Measurements from ENCODE around the gene CMTM4. TPM values are rescaled to one million over a fixed set of nuclear protein-coding genes. Genes with fewer than 3 reads are reported as not detected.
"Not testable (repeated sequence)": the region's sequence is repeated elsewhere in the genome, so short reads cannot be mapped to it uniquely, and the experiment has no call there.

The CMTM4 gene
- total RNA-seq, 1 donor from 2014 or later, result 35.1 TPM

DNA sequence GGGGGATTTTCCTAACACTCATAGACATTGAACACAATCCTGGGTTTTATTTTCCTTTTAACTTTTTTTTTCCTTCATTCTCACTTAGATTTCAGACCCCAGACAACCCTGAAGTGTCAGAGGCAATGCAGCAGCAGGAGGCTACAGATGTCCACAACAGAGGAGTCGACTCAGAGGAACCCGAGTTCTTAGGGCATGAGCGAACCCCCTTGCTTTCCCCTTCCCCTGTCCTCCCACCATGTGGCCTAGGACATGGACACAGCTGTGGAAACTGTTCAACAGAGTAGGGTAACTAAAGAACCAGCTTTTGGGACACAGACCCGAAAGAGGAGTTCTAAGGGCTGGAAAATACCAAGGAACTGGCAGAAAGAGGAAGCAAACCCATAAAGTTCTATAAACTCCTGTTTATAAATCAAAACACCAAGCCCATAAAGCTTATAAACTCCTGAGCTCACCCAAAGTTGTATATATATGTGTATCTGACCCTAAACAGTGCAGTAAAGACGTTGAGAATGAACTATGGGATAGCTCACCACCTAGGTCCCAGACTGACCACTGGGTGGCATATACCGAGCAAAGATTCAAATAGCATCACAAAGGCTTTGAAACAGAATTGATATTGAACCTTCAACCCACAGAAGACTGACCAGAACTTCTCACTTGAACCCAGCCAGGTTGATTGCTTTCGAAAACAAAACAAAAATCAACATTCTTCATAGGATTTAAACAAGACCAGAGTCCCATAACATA lies 33.9 kb downstream of the CMTM4 start:
- TF ChIP-seq, protein P1, sequence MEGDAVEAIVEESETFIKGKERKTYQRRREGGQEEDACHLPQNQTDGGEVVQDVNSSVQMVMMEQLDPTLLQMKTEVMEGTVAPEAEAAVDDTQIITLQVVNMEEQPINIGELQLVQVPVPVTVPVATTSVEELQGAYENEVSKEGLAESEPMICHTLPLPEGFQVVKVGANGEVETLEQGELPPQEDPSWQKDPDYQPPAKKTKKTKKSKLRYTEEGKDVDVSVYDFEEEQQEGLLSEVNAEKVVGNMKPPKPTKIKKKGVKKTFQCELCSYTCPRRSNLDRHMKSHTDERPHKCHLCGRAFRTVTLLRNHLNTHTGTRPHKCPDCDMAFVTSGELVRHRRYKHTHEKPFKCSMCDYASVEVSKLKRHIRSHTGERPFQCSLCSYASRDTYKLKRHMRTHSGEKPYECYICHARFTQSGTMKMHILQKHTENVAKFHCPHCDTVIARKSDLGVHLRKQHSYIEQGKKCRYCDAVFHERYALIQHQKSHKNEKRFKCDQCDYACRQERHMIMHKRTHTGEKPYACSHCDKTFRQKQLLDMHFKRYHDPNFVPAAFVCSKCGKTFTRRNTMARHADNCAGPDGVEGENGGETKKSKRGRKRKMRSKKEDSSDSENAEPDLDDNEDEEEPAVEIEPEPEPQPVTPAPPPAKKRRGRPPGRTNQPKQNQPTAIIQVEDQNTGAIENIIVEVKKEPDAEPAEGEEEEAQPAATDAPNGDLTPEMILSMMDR (conservative IDR thresholded peaks at IDR 0.05; ENCODE audit: low read depth, low read length), result peak; percentile 71
- DNase-seq (ENCODE audit: low read depth), result no peak
- no peak overlapping the region for H3K4me3 ChIP-seq (ENCODE audit: low read depth, low read length)

DNA sequence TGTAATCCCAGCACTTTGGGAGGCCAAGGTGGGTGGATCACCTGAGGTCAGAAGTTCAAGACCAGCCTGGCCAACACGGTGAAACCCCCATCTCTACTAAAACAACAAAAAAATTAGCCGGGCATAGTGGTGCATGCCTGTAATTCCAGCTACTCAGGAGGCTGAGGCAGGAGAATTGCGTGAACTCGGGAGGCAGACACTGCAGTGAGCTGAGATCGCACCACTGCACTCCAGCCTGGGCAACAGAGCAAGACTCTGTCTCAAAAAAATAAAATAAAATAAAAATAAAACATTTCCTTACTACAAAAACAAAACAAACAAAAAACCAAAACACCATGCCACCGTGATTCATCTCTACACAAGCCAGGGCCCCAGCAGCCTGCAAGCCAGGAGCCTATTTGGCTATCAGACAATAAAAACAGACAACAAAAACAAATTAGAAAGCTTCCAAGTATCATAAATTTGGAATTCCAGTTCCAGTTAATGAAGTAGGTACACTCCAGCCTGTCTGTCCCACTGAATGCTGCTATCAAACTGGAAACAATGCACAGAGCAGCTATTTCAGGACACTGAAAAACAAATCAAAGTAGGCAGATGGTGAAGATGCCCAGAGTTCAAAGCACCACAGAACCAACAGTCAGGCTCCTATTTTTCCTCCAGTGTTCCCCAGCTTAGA lies 34.7 kb downstream of the CMTM4 start:
- not testable (repeated sequence) for DNase-seq (ENCODE audit: low read depth); H3K4me3 ChIP-seq (ENCODE audit: low read depth, low read length)

DNA sequence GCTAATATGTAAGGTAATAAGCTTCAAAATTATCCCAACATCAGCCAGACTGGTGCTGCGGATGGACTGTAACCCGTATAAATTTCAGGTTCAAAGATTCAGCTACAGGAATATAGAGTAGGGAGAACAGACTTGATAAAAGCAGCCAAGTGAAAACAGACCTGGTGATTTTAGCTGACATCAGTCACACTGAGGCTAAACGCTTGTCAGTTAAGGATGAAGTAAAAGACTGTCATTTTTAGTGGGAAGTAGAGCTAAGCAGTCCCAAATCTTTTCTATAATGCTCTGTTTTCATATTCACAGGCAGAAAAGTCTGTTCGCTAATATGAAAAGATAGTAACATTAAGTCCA lies 35.4 kb downstream of the CMTM4 start:
- no peak overlapping the region for H3K4me3 ChIP-seq (ENCODE audit: low read depth, low read length)
- TF ChIP-seq, protein P1 (conservative IDR thresholded peaks at IDR 0.05; ENCODE audit: low read depth, low read length), result no peak
- DNase-seq (ENCODE audit: low read depth), result no peak

DNA sequence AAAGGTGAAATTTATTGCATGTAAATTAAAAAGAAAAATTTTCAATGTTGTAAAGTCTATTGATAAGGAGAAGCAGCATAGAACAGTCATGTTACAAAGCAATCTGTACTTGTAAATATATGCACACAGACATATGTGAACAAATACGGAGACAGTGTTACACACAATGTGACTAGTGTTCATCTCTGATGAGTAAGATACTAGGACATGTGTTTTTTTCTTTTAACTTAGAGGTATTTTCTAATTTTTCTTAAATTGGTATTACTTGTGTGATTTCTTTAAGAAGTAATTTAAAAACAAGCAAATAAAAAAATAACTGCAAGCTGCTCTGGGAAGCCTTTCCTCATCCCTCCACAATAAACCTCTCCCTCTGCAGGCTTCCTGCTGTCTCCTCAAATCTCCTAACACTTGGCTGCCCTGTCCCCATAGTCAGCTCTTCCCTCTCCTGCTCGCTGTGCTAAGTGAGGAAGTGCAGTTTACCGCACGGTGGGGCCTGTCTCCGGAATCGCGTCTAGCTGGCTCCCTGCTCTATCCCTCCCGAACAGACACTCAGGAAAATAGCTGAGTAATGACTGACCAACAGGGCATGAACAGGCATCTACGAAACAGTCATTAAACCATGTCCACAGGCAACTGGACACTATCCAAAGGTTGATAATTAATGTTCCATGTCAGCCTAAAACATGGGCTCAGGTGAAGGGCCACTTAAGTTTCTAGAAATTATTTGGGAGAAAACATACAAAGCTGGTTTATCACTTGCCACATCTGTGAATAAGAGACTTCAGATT lies 35.9 kb downstream of the CMTM4 start:
- no peak overlapping the region for H3K4me3 ChIP-seq (ENCODE audit: low read depth, low read length)
- TF ChIP-seq, protein P1 (conservative IDR thresholded peaks at IDR 0.05; ENCODE audit: low read depth, low read length), result peak; percentile 48
- peak; percentile 91 for DNase-seq (ENCODE audit: low read depth)

DNA sequence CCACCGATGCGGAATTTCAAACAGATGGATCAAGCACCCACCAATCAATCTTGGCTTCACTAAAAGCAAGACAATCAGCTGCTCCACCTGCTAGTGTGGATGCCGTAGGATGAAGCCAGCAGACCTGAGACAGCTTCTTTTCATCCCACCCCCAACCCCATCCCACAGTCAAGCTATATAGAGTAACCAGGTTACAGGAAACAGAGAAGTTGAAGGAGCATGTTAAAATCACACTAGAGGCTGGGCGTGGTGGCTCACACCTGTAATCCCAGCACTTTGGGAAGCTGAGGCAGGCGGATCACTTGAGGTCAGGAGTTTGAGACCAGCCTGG lies 37.7 kb downstream of the CMTM4 start:
- TF ChIP-seq, protein P1 (conservative IDR thresholded peaks at IDR 0.05; ENCODE audit: low read depth, low read length), result no peak
- no peak for DNase-seq (ENCODE audit: low read depth)
- H3K4me3 ChIP-seq (ENCODE audit: low read depth, low read length), result no peak overlapping the region

DNA sequence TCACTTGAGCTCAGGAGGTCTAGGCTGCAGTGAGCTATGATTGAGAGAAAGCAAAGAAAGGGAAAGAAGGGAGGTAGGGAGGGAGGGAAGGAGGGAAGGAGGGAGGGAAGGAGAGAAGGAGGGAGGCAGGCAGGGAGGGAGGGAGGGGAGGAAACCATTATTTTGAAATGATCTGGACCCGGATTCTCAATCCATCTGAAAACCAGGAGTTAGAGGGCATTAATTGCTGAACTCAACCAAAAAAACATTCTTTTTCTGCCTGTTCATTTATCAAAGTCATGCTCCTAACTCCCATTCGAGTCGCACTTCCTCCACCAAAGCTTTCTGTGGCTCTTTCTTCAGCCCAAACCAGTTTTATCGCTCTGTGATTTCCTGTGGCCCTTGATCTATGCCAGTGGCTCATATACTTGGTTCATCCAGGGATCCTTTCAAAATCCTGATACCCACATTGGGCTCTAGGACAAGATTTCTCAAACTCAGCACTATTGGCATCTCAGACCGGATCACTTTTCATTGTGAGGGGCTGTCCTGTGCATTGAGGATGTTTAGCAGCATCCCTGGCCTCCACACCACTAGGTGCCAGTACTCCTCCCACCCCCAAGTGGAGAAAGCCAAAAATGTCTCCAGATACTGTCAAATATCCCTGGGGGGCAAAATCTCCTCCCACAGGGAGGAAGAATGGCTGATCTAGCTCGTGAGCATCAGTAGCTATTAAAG lies 38.2 kb downstream of the CMTM4 start:
- TF ChIP-seq, protein P1 (conservative IDR thresholded peaks at IDR 0.05; ENCODE audit: low read depth, low read length), result no peak

DNA sequence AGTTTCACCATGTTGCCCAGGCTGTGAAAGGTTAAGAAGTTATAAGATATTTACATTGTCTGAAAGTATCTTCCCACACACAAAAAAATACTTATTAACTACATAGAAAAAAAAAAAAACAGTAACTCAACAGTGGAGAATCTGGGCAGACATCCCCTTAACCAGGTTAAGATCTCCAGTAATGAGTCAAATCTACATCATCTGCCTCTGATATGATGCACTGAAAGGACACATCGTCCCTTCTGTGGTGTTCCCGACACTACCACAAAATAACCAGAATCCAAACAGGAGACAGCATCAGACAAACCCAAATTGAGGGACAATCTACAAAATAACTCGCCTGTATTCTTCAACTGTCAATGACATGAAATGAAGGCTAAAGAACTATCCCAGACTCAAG lies 40.0 kb downstream of the CMTM4 start:
- TF ChIP-seq, protein P1 (conservative IDR thresholded peaks at IDR 0.05; ENCODE audit: low read depth, low read length), result no peak
- no peak overlapping the region for H3K4me3 ChIP-seq (ENCODE audit: low read depth, low read length)
- no peak for DNase-seq (ENCODE audit: low read depth)

More for the DNA sequence above, 38.2 kb downstream of the CMTM4 start:
- no peak for DNase-seq (ENCODE audit: low read depth)
- no peak overlapping the region for H3K4me3 ChIP-seq (ENCODE audit: low read depth, low read length)
